ENCODE results near the gene ZPBP.
"Not testable (repeated sequence)": the region's sequence is repeated elsewhere in the genome, so short reads cannot be mapped to it uniquely, and the experiment has no call there.

Gene ZPBP, protein sequence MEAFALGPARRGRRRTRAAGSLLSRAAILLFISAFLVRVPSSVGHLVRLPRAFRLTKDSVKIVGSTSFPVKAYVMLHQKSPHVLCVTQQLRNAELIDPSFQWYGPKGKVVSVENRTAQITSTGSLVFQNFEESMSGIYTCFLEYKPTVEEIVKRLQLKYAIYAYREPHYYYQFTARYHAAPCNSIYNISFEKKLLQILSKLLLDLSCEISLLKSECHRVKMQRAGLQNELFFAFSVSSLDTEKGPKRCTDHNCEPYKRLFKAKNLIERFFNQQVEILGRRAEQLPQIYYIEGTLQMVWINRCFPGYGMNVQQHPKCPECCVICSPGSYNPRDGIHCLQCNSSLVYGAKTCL

DNA sequence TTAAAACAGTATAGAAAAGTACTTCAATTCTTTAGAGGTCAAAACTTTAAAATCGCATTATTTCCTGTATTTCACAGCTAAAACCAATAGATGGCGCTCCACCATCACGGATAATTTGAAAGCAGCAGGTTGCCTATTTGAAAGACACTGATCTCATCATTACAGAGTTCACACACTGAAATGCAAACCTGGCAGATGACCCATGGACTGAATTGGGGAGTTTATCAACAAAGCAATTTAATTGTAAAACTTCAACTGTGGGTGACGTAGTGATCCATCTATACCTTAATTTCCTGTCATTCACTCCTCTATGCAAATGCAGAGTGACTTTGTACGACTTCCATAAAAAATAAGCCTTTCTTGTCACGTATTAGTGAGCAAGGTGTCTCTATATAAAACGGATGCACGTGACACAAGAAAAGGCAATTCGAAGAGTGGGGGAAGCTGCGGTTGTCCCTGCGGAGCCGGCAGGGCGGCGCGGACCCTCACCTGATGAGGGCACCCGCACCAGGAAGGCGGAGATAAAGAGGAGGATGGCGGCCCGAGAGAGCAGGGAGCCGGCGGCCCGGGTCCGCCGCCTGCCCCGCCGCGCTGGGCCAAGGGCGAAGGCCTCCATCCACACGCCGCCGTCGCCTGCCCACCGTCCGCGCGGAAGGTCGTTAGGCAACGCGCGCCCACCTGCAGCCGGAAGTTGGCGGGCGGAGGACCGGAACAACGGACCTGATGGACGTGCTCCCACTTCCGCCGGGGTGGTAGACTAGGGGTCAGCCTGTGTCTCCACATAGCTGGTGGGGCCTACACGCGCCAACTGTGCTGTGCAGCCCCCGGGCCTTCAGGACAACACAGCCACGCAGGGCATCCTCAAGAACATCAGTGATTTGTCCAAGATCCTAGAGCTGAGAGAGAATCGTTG, at the start of gene ZPBP:
Gene ZPBP (minus strand): TSS at position 668 of the 913 bp plus-strand sequence. CDS start 52 bp downstream, at position 616.
- DNase-seq: no peak

DNA sequence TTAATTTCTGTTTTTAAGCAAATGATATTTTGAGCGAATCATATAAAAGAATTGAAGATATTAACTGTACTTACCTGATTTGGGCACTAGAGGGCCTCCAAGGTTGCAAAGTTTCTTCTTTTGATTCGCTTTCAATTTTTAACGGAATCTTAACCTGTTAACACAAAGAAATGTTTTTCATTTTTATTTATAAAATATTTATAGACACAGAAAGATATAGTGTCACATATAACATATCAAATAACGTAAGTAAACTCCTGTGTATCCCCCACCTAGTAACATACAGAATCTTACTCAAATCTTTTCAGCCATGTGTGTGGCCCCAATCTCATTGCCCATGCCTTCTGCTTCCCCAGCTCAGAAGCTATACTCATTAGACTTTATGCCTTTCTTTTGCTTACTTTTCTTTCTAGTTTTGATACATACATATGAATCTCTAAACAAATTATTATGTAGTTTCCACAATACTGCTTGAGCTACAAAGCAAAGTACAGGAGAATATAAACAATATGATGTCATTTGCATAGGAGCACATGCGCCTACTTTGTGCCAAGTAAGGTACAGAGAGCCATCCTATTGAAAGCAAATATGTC, 49.5 kb upstream of the ZPBP start:
- no peak for DNase-seq

DNA sequence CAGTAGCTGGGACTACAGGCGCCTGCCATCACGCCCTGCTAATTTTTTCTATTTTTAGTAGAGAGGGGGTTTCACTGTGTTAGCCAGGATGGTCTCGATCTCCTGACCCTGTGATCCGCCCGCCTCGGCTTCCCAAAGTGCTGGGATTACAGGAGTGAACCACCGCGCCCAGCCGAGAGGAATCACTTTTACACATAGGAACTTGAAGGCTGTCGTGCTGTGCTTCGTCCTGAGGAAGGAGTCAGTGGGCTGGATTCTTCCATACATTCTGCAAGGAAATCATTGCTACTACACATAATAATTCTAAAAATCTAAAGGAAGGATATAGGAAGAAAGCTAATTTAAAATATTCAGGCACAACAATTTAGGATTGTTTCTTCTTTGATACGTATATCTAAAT, 48.8 kb upstream of the ZPBP start:
- DNase-seq: no peak

DNA sequence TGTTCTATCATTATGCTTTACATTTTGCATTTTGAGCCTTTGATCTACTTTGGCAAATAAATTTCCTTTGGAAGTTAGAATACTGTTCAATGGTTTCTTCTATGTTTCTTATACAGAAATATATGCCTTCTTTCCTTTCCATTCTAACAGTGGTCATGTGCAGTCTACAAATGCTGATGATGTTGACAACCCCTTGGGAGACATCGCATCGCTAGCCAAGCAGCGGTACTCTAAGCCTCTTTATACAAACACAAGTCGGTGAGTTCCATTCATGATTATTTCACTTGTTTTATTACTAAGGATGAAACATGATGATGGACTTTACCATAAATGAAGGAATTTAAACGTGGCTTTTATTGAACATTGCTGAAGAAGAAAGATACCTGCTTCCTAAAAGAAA, 48.1 kb upstream of the ZPBP start:
- DNase-seq: no peak

DNA sequence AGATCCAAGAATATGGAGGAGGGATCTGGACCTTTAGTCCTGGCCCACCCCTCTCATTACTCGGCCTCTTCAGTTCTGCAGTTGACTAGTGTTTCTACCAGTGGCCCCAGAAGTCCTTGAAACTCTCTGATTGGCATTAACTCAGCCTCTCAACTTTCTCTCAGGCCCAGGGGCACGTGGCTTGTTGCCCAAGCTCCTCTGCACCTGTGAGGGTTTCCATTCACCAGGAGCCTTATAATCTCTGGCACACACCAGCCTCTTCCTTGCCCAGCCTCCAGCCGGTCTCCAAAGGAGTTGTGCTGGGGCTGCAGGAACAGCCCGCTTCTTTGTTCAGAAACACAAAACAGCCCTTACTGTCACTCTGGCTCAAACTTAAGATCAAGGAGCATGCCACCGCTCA, 47.6 kb upstream of the ZPBP start:
- DNase-seq: no peak

DNA sequence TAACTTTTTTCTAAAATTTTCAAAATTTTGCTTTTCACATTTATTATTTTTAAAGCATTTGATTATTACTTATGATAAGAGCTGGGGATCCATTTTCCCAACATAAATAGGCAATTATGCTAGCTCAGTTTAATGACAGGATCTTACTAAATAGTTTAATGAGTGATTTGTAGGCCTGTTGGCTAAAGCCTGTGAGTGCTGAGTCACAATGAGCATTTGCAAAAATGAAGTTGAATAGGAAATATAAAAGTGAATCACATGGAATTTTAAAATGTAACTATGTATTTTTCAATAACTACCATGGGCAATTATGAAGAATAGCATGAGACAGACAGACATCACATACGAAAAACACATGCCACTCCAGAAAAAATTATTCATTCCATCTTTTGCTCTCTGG, 45.1 kb upstream of the ZPBP start:
- no peak for DNase-seq

DNA sequence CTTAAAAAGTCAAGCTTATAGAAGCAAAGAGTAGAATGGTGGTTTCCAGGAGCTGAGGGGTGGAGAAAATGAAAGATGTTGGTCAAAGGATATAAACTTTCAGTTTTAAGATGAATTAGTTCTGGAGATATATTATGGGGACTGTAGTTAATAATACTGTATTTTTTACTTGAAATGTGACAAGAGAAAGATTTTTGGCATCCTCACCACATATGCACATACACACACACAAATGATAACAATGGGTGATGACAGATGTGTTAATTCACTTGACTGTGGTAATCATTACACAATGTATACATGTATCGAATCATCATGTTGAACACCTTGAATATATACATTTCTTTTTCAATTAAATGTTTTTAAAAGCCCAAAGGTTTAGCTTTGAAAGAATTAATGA, 32.7 kb upstream of the ZPBP start:
- no peak for DNase-seq

DNA sequence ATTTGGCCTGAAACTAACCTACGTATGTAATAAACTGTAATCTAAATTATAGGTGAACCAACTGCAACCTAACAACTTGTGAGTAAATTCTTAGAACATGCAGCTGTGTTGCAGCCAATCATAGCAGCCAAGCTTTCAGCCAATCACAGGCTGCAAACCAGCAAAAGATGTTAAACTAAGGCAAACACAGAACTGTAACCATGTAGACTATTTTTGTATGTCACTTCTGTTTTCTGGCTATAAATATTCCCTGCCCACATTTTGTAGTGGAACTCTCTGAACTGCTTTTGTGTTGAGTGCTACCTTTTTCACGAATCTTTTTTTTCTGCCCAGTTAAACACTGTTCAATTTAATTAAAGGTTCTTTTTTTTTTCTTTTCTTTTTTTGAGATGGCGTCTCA, 28.2 kb upstream of the ZPBP start:
- no peak for DNase-seq

DNA sequence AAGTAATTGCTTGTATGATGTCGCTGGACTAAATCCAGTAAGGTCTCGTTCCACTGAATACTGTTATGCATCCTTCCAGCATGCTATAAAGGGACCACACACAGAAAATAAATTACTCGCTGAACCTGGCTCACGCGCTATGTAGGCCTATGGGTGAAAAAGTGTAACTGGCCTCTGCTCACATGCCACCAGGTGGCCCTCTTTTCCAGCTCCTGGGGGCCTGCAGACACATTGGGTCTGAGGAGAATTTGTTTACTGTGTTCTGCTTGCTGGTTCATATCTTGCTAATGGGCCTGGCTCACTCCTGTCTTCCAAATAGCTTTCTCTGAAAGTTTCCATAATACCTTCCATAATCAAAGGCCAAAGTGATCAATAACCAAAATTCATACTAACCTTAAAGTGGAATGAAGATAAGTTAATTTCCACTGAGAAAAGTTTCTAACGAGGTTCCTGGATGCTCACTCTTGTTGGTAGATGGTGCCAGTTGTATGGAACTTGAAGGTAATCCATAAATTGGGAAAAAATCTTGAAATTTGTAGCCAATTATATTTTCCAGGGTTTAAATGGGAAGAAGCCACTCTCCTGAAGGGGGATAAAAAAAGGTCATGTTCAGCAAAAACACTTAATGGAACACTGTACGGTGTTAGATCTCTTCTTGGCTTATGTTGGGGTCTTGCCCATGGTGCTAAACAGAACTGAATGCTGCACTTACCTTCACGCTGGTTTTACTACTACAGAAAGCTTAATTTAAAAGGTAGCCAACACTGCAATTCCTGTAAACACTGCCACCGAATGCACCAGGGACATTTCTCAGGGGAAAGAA, 27.0 kb upstream of the ZPBP start:
- no peak for DNase-seq

DNA sequence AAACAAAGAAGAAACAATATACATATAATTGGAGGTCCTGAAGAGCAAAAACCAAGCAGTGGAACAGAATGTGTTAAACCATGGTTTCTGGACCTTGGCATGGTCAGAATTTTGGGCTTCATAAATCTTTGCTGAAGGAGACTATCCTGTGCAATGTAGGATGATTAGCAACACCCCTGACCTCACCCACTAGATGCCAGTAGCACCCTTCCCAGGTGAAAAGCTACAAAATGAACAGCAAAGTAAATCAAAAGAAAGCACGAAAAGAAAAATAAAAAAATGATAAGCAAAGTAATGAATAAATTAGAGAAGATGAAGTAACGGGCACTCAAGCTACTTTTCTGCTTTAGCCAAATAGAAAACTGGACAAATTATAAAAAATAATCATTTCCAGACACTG, 19.2 kb upstream of the ZPBP start:
- no peak for DNase-seq

DNA sequence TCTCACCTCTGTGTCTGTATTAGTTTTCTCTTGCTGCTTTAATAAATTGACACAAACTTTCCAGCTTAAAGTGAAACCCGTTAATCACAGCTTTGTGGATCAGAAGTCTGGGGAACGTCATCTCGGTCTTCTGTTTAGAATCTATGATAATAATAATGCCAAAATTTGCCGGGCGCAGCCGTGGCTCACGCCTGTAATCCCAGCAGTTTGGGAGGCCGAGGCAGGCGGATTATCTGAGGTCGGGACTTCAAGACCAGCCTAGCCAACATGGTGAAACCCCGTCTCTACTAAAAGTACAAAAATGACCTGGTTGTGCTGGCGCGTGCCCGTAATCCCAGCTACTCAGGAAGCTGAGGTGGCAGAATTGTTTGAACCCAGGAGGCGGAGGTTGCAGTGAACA, 8.8 kb upstream of the ZPBP start:
- no peak for DNase-seq

DNA sequence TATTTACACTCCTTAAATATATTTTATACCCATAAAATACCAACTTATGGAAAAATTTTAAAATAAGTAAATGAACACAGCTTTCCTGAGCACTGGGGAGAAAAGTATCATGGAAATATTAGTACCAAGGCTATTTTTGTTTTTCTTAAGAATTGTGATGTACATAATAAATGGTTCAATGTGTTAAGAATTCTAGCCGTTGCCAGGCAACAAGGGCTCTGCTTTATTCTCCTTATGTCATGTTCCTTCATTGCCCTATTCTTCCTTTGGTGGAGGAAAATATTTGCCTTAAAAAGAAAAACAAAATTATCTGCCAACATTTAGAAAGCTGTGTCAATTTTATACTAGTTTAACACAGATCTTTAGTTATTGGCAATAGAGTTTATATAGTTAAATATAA, 2.6 kb upstream of the ZPBP start:
- no peak for DNase-seq

DNA sequence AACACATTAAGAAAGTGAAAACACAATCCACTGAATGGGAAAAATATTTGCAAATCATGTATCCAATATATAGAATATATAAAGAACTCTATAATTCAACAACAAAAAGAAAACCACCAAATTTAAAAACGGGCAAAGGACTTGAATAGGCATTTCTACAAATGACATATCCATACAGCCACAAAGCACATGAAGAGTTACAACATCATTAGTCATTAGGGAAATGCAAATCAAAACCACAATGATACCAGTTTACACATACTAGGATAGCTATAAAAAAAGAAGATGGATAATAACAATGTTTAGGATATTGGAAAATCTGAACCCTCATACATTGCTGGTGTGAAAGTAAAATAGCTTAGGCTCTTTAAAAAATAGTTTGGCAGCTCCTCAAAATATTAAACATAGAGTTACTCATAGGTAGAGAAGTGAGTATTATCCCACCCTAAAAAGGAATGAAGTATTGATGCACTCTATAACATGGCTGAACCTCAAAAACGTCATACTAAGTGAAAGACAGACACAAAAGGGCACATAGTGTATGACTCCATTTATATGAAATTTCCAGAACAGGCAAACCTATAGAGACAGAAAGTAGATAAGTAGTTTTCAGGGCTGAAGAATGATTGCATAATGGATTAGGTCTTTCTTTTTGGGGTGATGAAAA, 4.5 kb downstream of the ZPBP start:
- DNase-seq: no peak

DNA sequence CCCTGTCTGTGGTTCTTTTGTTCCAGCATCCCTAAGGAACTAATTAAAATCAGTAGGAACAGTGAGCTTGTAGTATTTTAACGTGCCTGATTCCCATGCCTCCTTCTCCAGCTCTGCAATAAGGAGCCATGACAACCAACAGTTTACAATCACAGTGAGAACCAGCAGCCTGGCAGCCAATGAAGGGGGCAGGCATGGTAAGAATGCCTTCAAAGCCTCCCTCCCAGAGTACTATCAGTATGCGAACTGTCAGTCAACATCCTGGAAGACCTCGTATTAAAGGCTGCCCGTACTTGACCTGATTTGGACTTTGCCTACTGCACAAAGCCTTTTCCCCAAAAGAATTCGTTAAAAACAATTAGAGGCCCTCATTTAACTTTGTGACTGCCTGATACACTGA, 7.7 kb downstream of the ZPBP start:
- DNase-seq: no peak

DNA sequence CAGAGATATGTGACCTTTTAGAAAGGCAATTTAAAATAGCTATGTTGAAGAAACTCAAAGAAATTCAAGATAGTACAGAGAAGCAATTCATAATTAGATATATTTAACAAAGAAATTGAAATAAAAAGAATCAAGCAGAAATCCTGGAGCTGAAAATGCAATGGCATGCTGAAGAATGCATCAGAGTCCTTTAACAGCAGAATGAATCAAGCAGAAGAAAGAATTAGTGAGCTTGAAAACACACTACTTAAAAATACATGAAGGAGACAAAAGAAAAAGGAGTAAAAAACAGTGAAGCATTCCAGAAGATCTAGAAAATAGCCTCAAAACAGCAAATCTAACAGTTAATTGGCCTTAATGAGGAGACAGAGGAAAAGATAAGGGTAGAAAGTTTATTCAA, 20.0 kb downstream of the ZPBP start:
- DNase-seq: no peak

DNA sequence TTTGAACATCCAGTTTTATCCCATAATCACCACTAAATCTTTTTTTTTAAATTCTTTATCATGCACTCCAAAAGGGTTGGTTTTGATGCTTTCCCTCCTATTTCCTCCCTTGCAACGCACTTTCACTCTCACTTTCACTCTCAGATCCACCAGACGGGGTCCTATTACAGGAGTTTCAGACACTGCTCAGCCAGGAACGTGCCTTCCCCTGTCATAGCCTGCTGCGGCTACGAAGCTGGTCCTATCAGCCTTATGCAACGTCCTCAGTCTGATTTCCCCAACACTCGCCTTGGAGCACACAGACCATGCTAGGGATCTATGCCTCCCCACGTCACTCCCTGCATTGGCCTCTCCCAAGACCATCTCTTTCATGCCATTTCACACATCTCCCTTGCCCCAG, 23.4 kb downstream of the ZPBP start:
- DNase-seq: no peak

DNA sequence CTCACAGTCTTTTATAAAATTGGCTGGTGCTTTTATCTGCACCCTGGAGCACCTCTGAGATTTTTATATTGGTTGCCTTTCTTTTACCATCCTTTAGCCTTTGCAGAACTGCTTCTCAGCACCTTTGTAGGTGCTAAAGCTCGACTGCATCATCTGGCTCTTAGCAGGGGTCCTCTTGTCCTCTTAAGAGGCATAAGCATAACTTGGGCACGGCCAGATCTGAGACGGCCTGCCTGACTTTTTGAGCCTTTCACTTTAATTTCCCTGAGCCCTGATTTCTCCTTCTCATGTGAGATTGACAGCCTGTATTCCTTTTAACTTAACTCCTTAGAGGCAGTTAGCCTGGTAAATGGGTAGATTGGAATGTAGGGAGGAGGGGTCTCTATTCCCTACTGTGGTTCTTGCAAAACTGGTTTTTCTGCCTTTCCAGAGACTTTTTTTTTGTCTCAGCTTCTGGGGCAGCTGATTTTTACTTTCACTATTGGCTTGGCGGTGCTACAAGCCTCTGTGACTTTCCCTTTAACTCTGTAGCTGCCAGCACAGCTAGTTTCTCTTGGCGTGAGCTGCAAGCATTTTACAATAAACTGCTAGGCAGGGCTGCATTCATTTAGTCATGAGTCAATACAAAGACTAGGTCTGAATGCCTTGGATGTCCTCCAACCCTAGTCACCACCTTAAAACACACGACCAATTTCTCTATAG, 24.0 kb downstream of the ZPBP start:
- DNase-seq: peak; percentile 47

DNA sequence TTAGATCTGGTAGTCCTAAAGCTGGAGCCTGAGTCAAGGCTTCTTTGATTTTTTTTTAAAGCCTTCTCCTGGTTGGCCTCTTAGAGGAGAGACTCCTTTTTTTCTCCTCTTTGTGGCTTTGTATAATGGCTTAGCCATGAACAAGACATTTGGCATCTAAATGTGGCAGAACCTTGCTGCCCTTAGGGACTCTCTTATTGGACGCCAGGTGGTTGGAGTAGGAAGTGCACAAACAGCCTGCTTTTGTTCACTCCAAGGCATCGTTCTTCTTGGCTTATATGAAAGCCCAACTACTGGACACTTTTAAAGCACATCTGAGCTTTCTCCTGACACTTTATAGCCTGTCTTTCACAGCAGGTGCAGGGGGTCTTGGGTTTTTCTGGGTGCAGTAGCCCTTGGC, 25.0 kb downstream of the ZPBP start:
- no peak for DNase-seq

DNA sequence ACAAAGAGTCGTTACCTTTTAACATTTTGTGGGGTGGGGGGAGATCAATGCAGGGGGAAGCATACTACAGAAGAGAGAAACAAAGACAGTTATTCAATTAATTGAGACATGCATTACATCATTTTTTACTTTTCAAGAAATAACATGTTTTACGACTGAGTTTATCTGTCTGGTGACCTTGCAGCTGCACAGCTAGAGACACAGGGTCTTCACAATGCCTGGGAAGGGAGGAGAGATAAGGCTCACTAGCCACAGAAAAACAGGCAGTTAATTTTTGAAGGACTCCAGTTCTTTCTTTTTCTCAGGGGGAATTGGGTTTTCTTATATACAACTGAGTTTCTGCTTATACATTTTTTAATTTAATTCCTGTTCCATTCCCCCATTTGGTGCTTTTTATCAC, 30.1 kb downstream of the ZPBP start:
- DNase-seq: no peak

DNA sequence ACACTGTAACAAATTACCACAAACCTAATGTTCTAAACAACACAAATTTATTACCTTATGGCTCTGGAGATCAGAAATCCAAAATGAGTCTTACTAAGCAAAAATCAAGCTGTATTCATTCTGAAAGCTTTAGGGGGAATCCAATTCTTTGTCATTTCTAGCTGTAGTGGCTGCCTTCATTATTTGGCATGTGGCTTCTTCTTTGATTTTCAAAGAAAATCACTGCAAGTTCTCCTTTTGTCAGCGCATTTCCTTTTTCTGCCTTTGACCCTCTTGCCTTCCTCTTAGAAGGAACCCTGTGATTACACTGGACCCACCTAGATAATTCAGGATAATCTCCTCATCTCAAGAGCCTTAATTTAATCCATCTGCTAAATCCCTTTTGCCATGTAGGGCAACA, 36.9 kb downstream of the ZPBP start:
- no peak for DNase-seq

DNA sequence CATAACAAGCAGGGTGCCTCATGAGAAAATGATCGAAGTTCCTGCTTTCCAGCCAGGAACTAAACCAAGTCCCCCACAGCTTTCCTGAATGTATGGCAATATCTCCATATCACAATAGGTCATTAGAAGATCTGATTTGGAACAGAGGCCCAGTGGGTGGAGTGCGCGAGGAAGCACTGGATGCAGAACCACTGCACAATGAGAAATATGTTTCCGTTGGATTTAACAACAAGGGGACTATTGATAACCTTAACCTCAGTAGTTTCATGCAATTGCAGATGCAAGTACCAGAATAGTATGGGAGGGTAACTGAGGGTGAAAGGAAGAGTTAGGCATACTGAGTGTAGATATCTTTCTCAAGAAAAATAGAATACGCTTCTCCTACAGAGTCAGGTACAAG, 45.3 kb downstream of the ZPBP start:
- DNase-seq: no peak

DNA sequence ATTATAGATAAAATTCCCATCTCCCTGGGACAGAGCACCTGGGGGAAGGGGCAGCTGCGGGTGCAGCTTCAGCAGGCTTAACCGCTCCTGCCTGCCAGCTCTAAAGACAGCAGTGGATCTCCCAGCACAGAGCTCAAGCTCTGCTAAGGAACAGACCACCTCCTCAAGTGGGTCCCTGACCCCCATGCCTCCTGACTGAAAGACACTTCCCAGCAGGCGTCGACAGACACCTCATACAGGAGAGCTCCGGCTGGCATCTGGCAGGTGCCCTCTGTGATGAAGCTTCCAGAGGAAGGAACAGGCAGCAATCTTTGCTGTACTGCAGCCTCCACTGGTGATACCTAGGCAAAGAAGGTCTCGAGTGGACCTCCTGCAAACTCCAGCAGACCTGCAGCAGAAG, 51.9 kb downstream of the ZPBP start:
- DNase-seq: not testable (repeated sequence)

Measured in T1000 (cell line).